GM21529 (cell line): ENCODE data around the gene CTAGE8.
"Not testable (repeated sequence)": the region's sequence is repeated elsewhere in the genome, so short reads cannot be mapped to it uniquely, and the experiment has no call there.

Experiments used
- ATAC-seq: cut with Tn5 transposase; IDR thresholded peaks from one replicate; pipeline ENCODE4 v1.9.1; 2021; ENCODE audit not compliant: unreplicated experiment

Gene CTAGE8

DNA sequence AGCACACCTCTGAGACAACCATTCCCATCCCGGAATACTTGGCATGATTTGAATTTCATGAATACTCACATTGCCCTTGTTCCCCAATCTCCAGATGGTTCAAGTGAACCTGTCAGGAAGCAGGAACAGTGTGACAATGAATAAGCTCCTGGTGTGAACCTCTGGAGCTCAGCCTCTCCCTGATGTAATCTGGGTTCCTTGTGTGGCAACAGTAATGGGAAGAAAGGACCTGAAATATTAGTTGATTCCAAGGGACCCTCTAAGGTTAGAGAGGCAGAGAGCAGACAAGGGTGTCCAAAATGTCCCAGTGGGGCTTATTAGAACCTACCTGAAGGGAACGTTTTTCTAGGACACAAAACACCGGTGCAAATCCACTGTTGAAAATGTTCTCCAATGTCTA, 13.0 kb downstream of the CTAGE8 start:
- no peak for ATAC-seq

DNA sequence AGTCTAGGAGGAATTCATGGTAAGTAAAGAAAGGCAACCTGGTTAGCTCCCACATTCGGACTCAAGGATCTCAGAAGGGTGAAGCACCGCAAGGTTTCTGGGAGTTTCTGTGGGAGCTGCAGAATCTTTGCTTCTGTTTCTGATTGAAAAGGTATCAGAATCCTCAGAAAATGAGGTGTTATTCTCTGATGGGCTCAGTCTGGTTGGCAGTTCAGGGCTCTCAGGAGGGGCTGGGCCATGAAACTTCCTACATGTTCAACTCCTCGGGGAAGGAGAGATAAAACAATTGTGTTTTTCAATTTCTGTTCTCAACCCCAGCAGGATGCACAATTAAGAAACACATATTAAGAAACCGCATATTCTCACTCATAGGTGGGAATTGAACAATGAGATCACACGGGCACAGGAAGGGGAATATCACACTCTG, 13.6 kb downstream of the CTAGE8 start:
- ATAC-seq: no peak

DNA sequence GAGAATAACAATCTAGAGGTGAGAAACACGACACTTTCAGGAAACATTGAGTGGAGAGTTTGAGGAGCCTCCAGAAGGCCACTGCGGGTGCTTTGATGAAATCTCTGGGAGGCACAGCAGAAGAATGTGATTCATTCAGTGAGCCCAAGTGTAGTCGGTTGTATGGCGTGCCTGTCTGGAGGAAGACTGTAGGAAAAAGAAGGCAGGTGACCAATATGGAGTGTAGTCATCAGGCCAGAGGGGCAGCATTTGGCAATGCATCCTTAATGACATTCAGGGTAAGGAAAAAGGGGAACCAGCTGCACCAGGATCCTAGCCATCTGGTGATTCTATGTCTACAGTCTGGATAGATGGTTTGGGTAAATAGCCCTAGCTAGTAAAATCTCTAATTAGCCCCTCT, 16.8 kb downstream of the CTAGE8 start:
- not testable (repeated sequence) for ATAC-seq

DNA sequence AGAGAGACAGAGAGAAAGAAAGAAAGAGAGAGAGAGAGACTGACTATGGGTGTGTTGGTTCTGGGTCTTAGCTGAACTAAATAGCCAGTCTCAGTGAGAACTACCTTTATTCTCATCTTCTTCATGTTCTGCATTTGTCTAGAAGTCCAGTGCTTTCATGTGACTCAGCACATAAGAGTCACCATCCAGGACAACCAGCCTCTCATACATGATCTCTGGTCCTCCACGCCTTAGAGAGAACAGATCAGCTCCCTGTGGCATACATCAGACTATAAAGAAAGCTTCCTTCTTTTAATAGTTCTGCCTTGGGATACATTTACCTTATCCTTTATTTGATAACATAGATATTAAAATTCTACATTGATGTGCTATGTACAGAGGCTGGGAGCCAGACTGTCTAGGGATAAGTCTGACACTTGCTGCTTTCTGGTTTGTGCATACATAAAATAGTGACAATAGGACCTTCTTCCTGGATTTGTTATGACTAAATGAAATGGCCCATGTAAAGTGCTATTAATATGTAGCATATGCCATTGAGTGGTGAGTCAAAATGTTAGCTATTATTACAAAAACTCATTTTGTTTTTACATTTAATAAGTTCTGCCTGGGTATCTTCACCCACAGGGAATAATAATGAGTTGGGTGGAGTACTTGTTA, 21.3 kb downstream of the CTAGE8 start:
- not testable (repeated sequence) for ATAC-seq

DNA sequence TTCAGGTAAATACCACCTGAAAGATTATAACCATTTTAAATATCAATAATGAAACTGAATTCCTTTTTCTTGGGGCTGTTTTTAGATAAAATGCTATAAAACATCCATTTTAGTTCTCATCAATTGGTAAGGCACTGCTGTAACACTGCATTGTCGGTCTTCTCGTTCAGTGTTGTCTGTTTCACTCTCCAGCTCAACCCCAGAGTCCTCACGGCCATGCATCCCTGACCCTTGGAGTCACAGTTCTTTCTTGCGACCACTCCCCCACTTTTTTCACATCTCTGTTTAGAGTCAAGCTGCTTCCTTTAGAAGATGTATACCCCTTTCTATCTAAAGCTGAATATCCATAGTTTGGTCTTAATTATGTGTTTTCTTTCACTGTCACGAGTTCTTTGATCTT, 22.1 kb downstream of the CTAGE8 start:
- ATAC-seq: not testable (repeated sequence)

DNA sequence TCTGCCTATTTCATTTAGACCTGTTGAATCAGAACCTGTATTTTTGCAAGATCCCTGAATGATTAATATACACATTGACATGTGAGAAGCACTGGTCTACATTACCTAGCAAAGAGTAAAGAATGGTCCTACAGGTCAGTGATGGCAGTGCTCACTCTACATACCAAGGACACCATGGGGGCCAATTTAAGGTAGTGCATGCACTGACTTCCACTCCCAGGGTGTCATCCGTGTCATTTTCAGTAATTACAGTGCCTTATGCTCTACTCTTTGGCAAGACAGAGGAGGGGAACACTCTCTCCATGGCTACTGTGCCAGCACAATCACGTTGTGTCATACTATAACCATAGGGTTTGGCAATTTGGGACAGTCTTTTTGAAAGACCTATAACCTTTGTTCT, 23.7 kb downstream of the CTAGE8 start:
- ATAC-seq: not testable (repeated sequence)

DNA sequence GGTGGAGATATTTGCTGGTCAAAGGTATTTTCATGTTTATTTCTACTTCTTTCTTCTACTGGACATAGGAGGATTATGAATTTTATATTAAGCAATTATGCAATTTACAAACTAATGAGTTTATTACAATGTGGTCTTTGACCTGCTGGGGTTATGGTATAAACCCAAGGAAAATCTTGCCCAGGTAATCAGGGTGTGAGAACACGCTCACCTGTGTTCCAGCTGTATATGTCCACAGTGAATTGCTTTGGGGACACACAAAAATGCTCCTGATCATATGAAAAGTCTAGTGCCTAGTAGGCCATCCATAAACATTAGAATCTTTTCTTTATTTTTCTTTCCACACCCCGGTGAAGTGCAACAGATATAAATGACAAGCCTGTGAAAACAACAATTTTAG, 29.7 kb downstream of the CTAGE8 start, which contains the start of gene OR2A42:
OR2A42 (minus strand) TSS at position 241 of the 400 bp plus-strand sequence. CDS start 6,762 bp downstream, outside the sequence.
- ATAC-seq: not testable (repeated sequence)

DNA sequence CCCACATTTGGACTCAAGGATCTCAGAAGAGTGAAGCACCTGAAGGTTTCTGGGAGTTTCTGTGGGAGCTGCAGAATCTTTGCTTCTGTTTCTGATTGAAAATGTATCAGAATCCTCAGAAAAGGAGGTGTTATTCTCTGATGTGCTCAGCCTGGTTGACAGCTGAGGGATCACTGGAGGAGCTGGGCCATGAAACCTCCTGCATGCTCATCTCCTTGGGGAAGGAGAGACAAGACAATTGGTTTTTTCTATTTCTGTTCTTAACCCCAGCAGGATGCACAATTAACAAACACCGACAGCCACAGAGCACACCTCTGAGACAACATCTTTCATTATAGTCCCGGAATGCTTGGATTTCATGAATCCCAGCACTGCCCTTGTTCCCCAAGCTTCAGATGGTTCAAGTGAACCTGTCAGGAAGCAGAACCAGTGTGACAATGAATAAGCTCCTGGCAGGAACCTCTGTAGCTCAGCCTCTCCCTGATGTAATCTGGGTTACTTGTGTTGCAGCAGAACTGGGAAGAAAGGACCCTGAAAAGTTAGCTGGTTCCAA, 30.5 kb downstream of the CTAGE8 start:
- not testable (repeated sequence) for ATAC-seq

DNA sequence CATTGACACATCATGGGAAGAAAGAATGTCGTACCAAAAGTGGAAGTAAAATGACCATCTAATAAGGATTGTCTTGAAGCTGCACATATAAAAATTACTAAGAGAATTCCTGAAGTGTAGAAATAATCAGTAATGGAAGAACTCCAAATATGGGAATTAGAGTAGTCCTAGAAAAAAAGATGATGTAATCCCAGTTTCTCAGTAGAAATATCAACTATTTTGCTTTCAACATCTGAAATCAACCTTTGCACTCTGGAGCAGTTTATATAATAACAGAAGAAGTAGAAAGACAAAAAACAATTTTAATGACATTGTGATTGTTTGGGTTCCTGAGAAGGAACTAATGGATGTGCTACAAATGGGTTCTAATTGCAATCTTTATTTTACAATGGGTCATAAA, 36.0 kb downstream of the CTAGE8 start:
- ATAC-seq: not testable (repeated sequence)

DNA sequence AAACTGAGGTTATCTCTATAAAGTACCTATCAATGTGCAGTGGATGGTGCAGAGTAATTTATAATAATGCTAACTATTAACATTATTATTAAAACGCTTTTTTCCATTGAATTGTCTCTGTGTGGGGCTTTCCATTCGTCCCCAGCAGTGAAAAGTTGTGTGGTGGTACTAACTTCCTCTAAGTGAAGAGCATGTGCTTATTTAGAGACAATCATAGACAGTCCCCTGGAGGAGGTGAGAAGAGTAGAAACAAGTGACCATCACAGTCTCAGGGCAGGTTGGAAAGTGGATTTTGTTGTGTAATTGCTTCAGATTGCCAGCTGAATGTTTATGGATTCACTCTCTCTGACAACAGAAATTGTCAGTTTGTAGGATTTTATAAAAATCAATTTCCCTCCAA, 38.1 kb downstream of the CTAGE8 start:
- not testable (repeated sequence) for ATAC-seq

DNA sequence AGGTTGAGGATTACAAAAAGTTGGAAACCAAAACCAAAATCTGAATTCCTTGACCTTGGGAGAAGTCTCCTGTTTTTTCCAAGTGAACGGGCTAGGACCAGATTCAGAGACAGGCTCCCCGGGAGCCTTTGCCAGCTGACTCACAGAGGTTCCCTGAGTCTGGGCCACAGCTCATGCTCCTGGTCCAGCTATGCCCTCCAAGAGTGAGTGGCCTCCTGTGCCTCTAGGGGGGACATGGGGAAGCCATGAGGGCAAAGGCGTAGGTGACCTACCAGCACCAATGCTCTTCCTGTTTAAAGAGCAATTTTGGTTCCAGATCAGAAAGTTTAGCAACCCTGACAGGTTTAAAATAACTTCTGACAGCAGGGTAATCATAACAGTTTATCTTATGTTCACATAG, 40.3 kb downstream of the CTAGE8 start:
- ATAC-seq: not testable (repeated sequence)

DNA sequence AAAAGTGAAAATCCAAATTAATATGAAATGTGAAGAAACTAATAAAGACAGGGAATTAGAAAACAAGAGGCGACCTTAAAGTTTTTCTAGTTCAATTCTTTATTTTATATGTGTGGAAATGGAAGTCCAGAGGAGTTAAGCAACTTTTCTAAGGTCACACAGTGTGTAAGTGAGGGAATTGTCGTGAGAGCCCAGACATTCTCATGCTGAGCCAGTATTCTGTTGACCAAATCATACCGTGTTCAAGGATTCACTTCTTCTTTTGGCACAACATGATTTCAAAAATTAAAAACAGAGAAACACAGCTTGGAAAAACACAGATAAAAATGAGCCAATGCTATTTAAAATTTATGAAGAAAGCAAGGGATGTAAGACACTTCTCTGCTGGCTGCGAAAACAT, 42.2 kb downstream of the CTAGE8 start:
- not testable (repeated sequence) for ATAC-seq

DNA sequence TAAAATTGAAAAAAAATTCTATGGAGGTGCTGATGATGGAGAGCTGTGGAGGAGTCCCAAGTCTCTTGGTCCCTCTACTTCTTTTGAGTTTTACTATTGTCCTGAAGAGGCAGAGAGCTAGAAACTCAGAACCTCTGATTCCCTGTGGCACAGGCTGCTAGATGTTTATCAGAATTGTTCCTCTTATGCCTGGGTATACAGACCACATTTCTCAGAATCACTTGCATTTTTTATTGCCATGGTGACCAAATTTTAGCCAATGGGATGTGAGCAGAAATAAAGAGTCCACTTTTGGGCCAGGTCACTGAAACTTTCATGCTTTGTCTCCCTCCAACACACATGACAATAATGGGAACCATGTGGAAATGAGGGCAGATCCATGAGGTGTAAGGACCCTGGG, 45.4 kb downstream of the CTAGE8 start:
- not testable (repeated sequence) for ATAC-seq

DNA sequence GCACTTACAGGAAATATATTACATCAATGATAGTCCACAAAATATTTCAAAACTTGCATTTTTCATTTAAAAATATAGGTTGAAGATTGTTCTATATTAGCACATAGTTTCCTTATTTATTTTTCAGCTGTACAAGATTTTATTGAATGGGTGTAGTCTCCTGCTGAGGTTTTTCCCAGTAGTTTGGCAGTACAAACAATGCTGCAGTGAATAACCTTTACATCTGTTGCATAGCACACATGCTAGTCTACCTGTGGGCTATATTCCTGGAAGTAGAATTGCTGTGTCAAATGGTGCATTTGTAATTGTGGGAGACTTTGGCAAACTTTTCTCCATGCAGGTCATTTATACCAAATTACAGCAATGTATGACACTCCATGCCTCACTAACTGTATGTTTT, 48.6 kb downstream of the CTAGE8 start:
- not testable (repeated sequence) for ATAC-seq

DNA sequence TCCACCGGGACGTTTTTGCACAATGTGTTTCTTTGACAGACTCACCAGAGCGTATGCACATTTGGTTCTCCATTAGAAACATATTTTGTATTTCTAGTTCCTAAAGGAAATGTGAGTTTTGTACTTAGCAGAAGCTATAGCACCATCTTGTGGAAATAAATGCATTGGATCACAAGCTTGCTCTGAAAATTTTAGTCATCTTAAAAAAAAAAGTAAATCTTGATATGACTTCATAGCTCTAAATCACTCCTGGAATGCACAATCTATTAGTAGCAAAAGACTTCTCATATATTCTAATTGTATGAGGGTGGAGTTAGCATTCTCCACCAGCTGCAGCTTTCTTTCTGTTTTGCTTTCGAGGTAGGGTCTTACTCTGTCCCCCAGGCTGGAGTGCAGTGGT, 49.9 kb downstream of the CTAGE8 start:
- ATAC-seq: not testable (repeated sequence)

DNA sequence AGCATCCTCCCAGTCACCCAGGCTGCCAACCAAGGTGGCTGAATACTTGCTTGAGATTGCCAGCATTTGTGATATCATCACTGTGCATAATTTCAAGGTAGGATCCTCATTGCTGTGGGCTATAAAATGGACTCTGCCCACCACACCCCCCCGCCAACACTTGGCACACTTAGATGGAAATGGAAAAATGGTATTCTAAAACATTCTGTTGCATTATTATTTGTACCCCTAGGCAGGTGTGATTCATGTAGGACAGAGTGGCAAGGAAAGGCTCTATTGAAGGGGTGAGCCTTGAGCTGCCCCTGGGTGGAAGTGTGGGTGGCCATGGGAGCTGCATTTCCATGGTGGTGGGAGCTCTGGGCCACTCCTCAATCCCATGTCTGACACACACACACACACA, 50.5 kb downstream of the CTAGE8 start:
- not testable (repeated sequence) for ATAC-seq

DNA sequence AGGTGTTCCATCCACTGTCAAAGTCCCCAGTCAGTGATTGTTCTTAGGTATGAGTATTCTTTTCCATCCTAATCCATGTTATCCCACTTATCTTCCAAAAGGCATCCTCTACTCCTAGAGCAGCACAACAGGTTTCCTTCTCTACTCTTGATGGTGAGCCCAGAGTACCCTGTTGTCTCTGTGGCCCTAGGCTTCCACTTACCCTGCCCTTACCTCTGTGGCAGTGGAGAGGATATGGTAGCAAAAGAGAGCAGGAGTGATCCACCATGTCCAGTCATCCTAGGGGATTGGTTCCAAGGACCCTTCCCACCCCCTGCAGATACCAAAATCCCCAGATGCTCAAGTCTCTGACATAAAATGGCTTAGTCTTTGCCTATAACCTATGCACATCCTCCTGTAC, 51.9 kb downstream of the CTAGE8 start:
- ATAC-seq: not testable (repeated sequence)
